Measurements from ENCODE around the gene NPIPB2.

- TF ChIP-seq EGR1 (IDR thresholded peaks at IDR 0.05) (no peak), RAD21 (IDR thresholded peaks at IDR 0.05; ENCODE audit: low read depth) (no peak), CREB1 (IDR thresholded peaks at IDR 0.05; ENCODE audit: low read depth) (no peak), EP300 (IDR thresholded peaks at IDR 0.05; ENCODE audit: borderline replicate concordance) (no peak), REST (IDR thresholded peaks at IDR 0.05; ENCODE audit: low read depth) (no peak), MAX (IDR thresholded peaks at IDR 0.05) (no peak), USF1 (IDR thresholded peaks at IDR 0.05) (no peak), TEAD4 (IDR thresholded peaks at IDR 0.05) (no peak), TCF12 (IDR thresholded peaks at IDR 0.05; ENCODE audit: low read depth) (no peak), NFIC (IDR thresholded peaks at IDR 0.05) (no peak), CEBPB (IDR thresholded peaks at IDR 0.05) (no peak), FOXM1 (IDR thresholded peaks at IDR 0.05; ENCODE audit: borderline replicate concordance, low read depth) (no peak)
Measured at GRCh38 chr16:11985250-11985649, 43.4 kb upstream of the NPIPB2 start.
